ENCODE results near the gene DGKD.

Gene DGKD

DNA sequence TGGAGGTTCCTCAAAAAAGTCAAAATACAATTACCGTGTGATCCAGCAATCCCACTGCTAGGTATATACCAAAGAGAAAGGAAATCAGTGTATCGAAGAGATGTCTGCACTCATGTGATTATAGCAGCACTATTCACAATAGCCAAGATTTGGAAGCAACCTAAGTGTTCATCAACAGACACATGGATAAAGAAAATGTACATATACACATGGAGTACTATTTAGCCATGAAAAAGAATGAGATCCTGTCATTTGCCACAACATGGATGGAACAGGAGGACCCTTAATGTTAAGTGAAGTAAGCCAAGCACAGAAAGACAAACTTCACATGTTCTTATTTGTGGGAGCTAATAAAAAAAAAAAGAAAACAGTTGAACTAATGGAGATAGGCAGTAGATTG lies 78.7 kb downstream of the DGKD start:
- DNase-seq, result no peak

DNA sequence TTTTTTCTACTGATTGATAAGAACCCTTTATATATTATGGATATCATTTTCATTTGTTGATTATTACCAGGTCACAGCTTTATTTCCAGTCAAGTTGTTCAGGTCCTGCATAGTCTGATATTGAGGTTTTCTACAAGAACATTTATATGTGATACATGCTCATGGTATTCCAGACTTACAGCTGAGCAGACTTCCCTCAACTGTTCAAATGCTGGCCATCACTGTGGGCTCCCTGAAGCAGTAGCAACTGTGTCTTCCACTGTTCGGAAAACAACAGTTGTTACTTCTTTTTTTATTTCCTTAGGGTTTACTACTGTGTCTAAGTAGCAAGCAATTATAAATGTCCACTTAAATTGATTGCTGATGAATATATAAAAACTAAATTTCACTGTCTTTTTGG lies 79.5 kb downstream of the DGKD start:
- no peak for DNase-seq

DNA sequence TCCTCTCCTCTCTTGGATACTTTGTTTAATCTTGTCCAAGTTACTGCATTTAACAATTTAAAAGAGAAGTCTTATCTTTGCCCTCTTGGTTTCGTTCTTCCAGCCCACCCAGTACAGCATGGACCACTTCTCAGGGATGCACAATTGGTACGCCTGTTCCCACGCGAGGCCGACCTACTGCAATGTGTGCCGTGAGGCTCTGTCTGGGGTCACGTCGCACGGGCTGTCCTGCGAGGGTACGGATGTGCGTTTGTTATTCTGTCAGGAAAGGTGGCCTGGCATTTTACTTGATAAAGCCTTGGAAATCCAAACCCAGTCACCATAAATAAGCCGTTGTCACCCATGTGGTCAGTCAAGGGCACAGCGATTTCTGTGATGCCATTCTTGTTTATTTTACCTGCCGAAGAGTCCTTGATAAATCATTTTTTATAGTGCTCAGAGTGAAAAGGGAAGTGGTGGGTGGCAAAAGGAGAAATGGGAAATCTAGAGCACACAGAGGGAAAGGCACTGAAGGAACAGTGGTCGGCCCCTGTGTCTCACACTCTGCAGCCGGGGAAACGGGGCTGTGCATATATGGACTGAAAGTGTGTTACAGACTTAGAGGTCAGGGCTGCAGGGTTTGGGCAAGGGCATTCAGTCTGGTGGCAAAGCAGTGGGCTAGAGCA lies 80.5 kb downstream of the DGKD start:
- DNase-seq, result no peak

DNA sequence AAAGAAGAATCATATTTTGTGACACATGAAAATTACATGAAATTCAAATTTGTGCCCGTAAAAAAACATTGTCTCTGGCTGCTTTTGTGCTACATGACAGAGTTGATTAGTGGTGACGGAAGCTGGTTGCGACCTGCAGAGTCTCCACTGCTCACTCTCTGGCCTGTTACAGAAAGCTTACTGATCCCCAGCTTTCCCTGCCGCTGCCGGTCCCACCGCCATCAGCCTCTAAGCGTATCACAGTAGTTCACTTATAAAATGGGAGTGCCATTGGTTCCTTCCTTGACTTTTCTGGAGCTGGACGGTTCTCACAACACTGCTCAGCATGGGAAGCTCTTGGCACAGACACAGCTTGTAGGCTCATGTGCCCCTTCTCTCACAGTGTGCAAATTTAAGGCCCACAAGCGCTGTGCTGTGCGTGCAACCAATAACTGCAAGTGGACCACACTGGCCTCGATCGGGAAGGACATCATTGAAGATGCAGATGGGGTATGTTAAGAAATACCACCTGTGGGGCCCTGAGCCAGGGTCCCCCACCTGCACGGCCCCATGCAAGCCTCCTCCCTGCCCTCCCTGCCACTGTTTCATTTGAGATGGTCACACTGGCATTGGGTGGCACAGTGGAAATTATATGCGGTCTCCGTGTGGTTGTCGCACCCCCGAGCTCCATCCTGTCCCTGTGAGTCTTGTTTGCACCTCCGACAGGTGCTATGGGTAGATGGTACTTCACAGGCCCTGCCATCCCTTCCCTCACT lies 81.3 kb downstream of the DGKD start:
- DNase-seq, result no peak

DNA sequence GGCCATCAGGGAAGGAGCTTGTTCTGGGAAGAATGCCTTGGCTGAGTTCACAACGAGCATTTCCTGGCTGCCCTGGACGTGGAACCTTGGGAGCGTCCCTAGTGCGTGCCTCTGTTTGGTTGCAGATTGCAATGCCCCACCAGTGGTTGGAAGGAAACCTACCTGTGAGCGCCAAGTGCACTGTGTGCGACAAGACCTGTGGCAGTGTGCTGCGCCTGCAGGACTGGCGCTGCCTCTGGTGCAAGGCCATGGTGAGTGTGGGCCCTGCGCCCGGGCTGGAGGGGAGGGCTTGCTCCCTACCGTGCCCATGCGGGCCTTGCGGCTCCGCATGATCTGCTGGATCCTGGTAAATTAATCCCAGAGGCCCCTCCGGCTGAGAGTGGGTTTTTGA lies 81.9 kb downstream of the DGKD start:
- DNase-seq, result no peak

DNA sequence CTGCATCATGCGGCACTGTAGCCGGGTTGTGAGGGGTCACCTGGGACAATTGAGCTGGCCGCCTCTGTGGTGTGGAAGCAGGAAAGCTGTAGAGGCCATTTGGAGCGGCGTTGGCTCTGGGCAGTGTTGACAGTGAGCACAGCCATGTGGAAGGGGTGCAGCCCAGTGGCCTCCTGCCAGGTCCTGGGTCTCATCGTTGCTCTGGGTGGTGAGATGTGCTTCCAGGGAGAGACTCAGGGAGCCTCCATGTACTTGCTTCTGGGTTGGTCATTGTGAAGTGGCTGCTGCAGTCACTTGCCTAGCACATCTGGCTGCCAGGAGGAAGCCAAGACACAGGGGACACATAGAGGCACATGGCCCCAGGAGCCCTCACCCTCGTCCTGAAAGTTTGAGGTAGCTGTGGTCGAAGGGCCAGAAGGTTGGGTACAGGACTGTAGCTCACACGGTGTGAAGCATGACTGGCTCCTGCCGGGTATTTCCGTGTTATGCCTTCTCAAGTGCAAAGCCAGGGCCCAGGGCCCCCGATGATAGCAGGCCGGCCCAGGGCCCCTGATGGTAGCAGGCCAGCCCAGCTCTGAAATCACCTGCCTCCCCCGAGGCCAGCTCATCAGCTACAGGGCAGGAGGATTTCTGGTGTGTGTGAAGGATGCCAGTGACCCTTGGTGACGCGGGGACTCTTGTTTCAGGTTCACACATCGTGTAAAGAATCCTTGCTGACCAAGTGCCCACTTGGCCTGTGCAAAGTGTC lies 82.6 kb downstream of the DGKD start:
- no peak for DNase-seq

DNA sequence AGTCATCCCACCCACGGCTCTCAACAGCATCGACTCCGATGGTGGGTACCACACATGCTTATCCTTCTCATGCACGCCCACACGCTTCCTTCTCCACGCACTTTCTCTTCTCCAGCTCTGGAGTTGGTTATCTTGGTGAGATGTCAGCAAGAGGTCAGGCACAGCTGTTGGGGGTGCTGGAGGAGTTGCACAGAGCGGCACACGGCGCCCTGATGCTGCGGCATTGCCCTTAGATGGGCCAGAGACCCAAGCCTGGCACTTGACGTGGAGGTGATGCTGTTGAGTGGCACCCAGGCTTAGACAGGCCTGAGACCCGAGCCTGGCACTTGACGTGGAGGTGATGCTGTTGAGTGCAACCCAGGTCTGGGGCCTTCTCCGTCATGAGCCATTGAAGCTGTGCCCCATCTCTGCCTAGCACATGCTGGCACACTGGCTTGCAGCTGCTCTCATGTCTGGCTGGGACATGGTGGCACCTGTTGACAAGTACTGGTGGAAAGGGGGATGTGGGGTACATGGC lies 83.2 kb downstream of the DGKD start:
- DNase-seq, result no peak

DNA sequence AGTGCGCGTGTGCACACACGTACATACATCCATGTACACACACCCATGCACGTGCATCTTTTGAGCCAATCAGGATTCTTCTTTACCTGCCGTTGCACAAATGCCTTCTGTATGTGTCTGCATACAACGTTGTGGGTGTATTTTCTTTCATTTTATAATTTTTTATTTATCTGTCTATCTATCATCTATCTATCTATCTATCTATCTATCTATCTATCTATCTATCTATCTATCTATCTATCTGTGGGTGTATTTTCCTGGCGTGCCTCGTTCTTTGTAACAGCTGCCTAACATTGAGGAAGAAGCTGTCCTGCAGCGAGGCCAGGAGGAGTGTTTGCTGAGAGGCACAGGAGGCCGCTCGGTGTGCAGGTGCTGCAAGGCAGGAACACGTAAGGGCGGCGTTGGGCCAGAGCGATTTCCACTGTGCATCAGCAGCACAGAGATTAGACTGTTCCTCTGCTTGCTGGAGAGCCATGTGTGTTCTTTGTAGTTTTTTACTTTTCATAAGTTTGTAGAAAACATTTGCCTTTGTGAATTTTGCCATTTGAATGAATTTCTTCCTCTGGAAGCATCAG lies 84.4 kb downstream of the DGKD start:
- DNase-seq, result no peak

DNA sequence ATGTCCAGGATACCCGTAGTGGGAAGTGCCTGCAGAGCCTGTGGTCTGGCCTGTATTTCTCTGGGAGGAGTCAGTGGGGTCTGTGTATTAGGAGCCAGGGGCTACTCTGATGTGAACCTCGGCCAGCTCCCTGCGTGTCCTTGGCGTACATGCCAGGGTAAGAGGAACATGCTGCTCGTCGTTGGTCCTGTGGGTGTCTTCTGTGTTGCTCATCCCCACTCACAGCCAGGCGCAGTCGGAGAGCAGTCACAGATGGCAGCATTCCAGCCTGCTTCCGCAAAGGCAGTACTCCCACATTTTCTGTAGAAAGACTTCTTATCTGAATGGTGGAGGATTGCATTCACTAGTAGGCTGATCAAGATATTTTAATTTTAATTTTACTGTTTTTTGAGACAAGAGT lies 84.9 kb downstream of the DGKD start:
- DNase-seq, result no peak

DNA sequence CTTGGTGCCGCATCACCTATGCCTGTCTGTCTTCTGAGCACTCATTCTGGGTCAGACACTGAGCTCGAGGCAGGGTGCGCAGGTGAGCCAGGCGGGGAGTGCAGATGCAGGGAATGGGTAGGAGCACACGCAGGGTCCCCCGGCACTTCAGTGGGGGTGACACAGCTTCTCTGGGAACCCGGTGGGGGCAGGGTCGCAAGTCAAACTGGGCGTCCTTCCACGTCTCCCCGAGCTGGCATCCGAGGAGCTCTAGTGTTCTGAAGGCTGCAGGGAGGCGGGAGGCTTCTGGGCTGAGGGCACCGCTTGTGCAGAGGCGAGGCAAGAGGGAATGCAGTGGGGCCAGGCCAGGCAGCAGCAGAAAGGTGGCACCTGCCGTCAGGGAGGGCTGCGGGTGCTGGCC lies 86.0 kb downstream of the DGKD start:
- DNase-seq, result no peak

DNA sequence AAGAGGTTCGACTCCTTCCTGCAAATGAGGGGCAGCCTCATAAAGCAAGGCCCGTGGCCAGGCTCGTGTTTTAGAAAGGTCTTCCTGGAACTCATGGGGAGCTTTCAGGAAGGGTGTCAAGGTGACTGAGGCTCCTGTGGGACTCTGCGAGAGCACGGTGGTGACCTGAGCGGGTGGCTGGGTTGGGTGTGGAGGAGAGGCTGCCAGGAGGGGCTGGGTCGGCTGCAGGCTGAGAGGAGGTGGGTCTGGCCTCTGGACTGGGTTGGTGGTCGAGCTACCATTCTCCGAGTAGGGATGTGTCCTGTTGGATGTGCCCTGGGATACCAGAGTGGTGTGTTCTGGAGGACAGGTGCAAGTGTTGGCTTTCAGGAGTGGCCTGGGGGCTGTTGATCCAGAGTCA lies 86.4 kb downstream of the DGKD start:
- no peak for DNase-seq

DNA sequence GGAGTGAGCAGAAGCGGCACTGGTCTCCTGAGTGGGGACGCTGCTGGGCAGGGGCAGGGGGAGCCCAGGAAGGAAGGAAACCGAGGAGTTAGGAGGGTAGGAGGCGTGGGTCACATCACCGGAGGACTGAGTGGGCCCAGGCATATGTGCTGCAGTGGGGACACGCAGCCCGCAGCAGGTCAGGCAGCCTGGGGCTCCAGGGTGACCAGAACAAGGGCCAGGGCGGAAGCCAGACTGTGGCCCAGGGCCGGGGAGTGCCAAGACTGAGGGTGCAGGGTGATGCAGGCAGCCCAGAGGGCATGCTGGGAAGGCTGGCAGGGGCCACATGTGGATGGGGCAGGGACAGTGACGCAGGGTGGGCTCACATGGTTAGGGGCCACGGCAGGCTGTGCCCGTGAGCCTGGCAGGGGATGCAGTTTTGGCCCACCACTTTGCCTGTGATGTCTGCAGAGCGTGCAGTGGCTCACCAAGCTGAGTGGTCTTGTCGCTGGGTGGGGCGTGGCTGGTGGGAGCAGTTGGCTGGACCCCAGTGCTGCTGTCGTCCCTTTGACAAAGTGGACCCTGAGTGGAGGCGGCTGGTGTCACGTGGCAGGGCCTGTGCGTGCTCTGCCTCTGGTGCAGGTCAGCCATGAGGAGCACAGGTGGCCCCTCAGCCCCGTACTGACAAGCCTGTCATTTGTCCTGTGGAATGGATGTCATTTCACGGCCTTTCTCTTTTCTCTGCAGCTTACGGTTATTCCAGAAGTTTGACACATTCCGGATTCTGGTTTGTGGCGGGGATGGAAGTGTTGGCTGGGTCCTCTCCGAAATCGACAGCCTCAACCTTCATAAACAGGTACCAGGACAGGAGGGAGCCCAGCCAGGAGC lies 87.1 kb downstream of the DGKD start:
- DNase-seq, result no peak

DNA sequence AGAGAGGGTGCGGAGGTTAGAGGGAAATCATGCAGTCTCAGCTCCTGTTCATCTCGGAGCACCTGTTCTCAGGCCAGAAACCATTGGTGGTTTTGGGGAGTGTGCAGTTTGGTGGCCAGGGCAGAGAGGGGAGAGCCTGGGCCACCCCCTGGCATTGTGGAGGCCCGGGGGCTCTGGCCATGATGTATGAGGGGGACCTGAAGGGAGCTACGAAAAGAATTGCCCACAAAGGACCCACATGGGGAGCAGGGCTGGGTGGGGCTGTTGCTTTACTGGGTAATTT lies 87.7 kb downstream of the DGKD start:
- DNase-seq, result no peak

DNA sequence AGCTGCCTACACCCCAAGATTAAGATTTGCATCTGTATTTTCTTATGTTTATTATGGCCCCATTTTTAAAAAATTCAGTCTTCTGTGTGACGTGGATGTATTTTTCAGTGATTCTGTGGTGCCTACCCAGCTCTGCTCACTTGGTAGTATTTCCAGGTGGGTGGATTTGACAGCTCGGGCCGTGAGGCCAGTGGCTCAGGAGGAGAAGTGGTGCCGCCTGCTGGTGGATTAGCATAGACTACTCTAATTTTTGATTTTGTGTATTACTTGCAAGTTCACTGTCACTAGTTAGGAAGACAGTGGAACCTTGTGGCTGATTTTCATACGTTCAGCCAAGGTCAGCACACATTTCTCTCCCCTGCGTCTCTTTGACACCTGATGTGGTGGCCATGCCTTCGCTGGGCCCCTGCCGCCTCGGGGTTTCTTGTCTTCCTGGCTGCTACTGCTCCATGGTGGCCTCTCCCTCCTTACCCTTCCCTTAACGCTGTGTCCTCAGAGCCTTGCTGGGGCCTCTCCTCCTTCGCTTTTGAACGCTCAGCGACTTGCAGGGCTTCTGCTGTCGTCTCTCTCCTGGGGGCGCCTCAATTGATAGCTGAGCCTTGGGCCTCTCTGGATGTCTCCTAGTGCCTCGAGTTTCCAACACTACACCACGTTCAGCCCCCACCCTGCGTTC lies 89.4 kb downstream of the DGKD start:
- DNase-seq, result peak; percentile 54 to 73

DNA sequence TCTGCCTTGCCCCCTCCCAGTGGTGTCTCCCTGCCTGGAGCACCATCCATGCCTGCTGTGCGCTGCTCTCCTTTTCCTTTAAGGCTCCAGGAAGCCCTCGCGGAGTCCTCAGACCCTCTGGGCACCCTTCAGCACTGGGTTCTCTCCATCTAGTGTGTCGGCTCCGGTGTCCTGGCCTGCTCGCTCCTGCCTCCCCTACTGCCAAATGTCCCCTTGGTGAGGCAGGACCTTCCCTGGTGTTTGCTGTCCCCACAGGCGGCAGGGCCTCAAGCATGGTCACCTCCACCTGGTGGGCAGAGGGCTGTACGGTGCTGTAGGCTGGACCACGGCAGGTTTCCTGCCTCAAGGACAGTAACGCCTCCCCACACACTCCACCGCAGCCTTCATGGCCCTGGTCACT lies 90.2 kb downstream of the DGKD start:
- no peak for DNase-seq

DNA sequence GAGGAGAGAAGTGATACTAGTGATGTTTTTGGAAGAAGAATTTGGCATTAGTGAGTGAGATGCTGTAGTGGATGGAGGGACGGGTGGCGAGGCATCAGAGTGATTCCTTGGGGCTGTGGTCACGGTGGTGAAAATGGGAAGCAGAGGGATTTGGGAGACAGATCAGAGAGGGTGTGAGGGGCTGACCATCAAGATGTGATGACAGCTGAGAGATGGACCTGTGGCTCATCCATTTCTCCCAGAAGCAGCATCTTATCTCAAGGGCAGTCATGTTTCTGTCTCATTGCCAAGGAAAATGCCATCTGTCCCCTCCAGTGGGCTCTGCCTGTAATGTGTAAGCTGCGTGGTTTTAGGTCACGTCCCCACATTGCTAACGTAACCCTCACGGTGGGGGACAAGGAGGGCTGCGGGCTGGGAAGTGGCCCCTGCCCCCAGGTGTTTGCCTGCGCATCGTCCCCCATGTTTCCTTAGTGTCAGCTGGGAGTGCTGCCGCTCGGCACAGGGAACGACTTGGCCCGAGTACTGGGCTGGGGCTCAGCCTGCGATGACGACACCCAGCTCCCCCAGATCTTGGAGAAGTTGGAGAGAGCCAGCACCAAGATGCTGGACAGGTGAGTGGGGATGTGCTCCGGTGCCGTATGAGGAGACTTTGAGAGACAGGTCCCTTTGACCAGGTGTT lies 91.0 kb downstream of the DGKD start:
- no peak for DNase-seq

DNA sequence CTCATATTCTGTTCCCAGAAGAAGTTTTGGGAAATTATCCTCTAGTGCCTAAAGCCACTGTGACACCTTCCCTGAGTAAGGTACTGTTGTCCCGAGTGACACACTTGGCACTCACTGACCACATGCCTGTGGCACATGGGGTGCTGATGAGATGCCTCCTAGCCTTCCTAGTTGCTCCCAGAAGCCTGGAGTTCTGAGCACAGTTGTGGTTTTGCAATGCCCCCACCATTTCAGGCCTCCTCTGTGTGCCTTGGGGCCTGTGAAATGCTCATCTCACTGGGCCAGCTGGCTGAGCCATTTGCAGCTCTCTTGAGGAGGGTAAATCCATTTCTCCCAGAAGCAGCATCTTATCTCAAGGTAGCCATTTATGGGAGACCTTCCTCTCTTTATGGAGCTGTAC lies 91.8 kb downstream of the DGKD start:
- DNase-seq, result no peak

DNA sequence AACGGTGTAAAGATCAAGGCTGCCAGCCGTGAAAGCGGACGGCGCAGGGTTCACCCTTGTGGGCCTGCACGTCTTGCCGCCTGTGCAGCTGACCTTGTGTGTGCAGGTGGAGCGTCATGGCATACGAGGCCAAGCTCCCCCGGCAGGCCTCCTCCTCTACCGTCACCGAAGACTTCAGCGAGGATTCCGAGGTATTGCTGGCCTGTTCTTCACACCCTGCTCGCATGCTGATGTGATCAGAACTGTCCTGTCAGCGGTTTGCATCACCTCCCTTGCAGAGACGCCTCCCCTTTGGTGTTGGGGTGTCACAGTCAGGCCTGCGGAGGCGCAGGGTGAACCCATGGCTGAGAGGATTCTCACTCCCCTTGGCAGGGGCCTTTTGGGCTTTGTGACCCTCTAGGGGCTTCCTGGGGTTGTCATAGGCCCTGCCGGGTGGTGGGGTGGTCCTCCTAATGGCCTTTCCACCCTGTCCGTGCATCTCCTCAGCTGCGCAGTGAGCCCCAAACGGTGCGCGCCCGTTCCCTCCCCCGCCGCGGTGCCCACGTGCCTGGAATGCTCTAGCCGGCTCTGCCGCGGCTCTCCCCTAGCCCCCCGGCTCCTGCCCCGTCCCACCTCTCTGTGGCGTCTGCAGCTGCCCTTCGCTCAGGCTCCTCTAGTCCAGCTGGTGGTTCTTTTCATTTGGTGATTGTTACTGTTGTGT lies 92.5 kb downstream of the DGKD start:
- DNase-seq, result no peak

DNA sequence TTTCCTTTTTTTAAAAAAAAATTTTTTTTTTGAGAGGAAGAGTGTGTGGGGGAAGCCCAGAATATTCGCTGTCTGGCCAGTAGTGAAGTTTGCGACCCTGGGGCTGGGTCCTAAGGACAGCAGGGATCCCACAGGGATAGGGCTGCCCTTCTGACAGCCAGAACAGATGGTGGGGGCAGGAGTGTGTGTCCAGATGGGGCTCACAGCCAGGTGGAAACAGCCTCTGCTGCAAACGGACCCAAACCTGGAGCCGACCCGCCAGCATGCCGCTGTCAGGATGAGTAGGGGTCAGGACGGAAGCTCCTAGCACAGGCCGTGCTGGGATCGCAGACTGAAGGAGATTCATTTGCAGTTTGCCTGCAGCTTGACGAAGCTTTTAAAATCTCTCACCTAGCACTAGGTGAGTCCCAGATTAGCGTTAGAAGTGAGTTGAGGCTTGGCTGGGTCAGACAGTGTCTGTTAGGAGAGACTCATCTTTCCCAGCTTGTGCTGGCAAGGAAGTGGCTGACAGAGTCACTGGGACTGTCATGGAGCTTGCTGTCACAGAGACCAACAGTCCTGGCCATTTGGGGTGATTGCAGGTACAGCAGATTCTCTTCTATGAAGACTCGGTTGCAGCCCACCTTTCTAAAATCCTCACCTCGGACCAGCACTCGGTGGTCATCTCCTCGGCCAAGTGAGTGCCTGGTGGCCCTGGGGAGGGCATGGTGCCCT lies 93.4 kb downstream of the DGKD start:
- no peak for DNase-seq

DNA sequence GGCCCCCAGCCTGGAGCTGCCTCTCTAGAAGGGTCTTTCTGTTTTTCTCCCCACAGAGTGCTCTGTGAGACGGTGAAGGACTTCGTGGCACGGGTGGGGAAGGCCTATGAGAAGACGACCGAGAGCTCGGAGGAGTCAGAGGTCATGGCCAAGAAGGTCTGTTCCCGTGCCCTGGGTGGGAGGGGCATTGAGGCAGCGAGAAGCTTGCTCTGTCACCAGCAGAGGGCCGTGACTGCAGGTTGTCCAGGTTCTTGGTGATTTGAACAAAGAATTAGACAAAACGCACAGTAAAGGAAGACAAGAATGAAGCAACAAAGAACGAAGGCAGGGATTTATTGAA lies 93.9 kb downstream of the DGKD start:
- peak in 1 of 2 experiments; percentile 26 for DNase-seq

All from SHP77 (cell line).